ENCODE data around the gene BTAF1.
"Not testable (repeated sequence)": the region's sequence is repeated elsewhere in the genome, so short reads cannot be mapped to it uniquely, and the experiment has no call there.

The BTAF1 gene

DNA sequence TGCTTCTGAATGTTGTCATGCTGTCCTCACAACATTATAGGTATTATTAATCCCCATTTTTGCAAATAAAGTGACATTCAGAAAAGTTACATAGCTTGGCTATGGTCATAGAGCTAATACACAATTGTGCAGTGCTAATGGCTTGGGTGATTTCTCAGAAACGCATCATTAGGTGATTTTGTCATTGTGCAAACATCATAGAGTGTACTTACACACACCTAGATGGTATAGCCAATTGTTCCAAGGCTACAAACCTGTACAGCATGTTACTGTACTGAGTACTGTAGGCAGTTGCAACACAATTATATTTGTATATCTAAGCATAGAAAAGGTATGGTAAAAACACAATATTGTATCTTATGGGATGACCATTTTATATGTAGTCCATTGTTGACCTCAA lies 91.0 kb downstream of the BTAF1 start:
- DNase-seq (ENCODE audit: low read depth) = no peak

GRCh38 chr10:92024700-92025099 lies 101.1 kb downstream of the BTAF1 start:
- TF ChIP-seq, protein P1, sequence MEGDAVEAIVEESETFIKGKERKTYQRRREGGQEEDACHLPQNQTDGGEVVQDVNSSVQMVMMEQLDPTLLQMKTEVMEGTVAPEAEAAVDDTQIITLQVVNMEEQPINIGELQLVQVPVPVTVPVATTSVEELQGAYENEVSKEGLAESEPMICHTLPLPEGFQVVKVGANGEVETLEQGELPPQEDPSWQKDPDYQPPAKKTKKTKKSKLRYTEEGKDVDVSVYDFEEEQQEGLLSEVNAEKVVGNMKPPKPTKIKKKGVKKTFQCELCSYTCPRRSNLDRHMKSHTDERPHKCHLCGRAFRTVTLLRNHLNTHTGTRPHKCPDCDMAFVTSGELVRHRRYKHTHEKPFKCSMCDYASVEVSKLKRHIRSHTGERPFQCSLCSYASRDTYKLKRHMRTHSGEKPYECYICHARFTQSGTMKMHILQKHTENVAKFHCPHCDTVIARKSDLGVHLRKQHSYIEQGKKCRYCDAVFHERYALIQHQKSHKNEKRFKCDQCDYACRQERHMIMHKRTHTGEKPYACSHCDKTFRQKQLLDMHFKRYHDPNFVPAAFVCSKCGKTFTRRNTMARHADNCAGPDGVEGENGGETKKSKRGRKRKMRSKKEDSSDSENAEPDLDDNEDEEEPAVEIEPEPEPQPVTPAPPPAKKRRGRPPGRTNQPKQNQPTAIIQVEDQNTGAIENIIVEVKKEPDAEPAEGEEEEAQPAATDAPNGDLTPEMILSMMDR (conservative IDR thresholded peaks at IDR 0.05; ENCODE audit: low read depth, low read length) = no peak
- DNase-seq (ENCODE audit: low read depth) = no peak

More for the DNA sequence above, 91.0 kb downstream of the BTAF1 start:
- TF ChIP-seq, protein P1 (conservative IDR thresholded peaks at IDR 0.05; ENCODE audit: low read depth, low read length) = no peak
- no peak overlapping the region for H3K4me3 ChIP-seq (ENCODE audit: low read depth, low read length)

GRCh38 chr10:92025340-92025739 lies 101.8 kb downstream of the BTAF1 start:
- DNase-seq (ENCODE audit: low read depth); H3K4me3 ChIP-seq (ENCODE audit: low read depth, low read length): not testable (repeated sequence)

More at GRCh38 chr10:92024700-92025099, 101.1 kb downstream of the BTAF1 start:
- H3K4me3 ChIP-seq (ENCODE audit: low read depth, low read length) = no peak overlapping the region

DNA sequence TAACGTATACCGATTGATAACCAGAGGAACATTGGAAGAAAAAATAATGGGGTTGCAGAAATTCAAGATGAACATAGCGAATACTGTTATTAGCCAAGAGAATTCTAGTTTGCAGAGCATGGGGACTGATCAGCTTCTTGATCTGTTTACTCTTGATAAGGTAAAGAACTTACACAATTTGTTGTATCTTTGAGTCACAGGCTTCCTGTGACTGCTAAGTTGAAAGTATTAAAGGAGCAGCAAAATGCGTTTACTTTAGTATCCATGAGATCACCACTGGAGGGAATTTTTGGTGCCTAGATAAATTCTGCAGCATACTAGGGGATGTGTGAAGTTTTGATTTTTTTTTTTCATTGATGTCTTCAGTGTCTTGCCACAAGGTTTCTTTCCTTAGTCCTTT lies 103.6 kb downstream of the BTAF1 start:
- H3K4me3 ChIP-seq (ENCODE audit: low read depth, low read length) = no peak overlapping the region
- TF ChIP-seq, protein P1 (conservative IDR thresholded peaks at IDR 0.05; ENCODE audit: low read depth, low read length) = no peak
- no peak for DNase-seq (ENCODE audit: low read depth)

DNA sequence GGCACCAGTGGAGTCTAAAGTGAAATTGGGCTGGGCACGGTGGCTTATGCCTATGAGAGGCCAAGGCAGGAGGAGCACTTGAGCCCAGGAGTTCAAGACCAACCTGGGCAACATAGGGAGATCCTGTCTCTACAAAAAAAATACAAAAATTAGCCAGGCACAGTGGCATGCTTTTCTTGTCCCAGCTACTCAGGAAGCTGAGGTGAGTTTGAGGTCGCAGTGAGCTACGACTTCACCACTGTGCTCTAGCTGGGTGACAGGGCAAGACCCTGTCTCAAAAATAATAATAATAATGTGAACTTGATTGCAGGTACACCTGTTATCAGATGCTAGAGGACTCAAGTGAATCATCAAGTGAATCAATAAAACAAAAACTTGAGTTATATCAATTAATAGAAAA lies 108.0 kb downstream of the BTAF1 start:
- H3K4me3 ChIP-seq (ENCODE audit: low read depth, low read length) = no peak overlapping the region
- no peak for DNase-seq (ENCODE audit: low read depth)
- TF ChIP-seq, protein P1 (conservative IDR thresholded peaks at IDR 0.05; ENCODE audit: low read depth, low read length) = no peak

- not testable (repeated sequence) for H3K4me3 ChIP-seq (ENCODE audit: low read depth, low read length); DNase-seq (ENCODE audit: low read depth)
These were observed 109.5 kb downstream of the BTAF1 start for GRCh38 chr10:92033070-92033469.

GRCh38 chr10:92038949-92039348 lies 115.4 kb downstream of the BTAF1 start:
- no peak for DNase-seq (ENCODE audit: low read depth)
- no peak overlapping the region for H3K4me3 ChIP-seq (ENCODE audit: low read depth, low read length)
- TF ChIP-seq, protein P1 (conservative IDR thresholded peaks at IDR 0.05; ENCODE audit: low read depth, low read length) = no peak

DNA sequence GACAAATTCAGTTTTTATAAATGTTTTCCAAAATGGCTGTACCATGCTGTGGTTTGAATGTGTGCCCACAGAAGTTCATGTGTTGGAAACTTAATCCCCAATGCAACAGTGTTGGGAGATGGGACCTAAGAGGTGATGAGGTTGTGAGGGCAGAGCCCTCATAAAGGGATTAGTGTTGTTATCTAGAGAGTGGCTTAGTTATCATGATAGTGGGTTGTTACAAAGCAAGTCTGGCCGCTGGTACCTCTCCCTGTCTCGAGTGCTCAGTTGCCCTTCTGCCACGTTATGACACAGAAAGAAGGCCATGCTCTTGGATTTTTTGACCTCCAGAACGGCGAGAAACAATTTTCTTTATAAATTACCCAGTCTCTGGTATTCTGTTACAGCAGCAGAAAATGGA lies 119.0 kb downstream of the BTAF1 start:
- TF ChIP-seq, protein P1 (conservative IDR thresholded peaks at IDR 0.05; ENCODE audit: low read depth, low read length) = no peak
- no peak for DNase-seq (ENCODE audit: low read depth)
- H3K4me3 ChIP-seq (ENCODE audit: low read depth, low read length) = no peak overlapping the region
